ENCODE measurements around the gene SESTD1. TPM values are rescaled to one million over a fixed set of nuclear protein-coding genes. Genes with fewer than 3 reads are reported as not detected.

Gene SESTD1
- total and polyA plus RNA-seq, 2 donors from 2014 or later: 9.8 to 93.5 TPM

DNA sequence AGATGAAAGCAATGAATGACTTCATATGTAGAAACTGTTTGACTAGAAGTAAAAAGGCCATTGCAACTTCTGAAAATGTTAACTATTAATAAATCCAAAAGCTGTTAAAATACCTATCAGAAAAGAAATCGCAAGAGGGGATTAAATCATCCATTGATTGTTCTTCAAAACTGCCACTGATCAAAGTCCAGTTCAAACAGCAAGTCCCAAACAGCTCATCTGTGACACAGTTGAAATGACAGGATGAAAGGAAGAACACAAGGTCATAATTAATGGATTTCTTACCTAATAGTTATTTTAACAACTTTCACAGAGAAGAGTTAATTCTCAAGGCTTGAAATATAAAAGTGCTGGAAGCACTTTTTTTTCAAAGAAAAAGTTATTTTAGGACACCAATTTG lies 90.4 kb downstream of the SESTD1 start:
- peaks cover 0 to 4% (median 0%) of the 10 kb centered on the region in 3 donors for H3K4me1 ChIP-seq (ENCODE audit: control insufficient read depth in 2 of 3, insufficient read depth in 2 of 3, low read depth in 1 of 3, low read length in 3 of 3)
- no peak for DNase-seq
- no peak for TF ChIP-seq CTCF (IDR thresholded peaks at IDR 0.05; ENCODE audit: borderline replicate concordance, extremely low read depth, insufficient read depth)
- no peak overlapping the region for H3K4me3 ChIP-seq (ENCODE audit: low read length in 3 of 3)
- H3K36me3 ChIP-seq (ENCODE audit: control insufficient read depth in 2 of 3, insufficient read depth in 3 of 3, low read length in 3 of 3): peaks cover 0 to 2% (median 0%) of the 10 kb centered on the region in 3 donors
- FAIRE-seq: no peak
- no peak overlapping the region for H3K27ac ChIP-seq (ENCODE audit: low read depth in 2 of 2, low read length in 2 of 2)
- no peaks in the 10 kb centered on the region for H3K9me3 ChIP-seq (ENCODE audit: control insufficient read depth in 2 of 3, insufficient read depth in 1 of 3, low read length in 3 of 3)
- H3K9ac ChIP-seq (ENCODE audit: low read length in 3 of 3): no peak overlapping the region
- intact Hi-C loops (cut with DNase I): no loop called here
- no peaks in the 10 kb centered on the region for H3K27me3 ChIP-seq (ENCODE audit: control insufficient read depth, insufficient read depth, low read length)

DNA sequence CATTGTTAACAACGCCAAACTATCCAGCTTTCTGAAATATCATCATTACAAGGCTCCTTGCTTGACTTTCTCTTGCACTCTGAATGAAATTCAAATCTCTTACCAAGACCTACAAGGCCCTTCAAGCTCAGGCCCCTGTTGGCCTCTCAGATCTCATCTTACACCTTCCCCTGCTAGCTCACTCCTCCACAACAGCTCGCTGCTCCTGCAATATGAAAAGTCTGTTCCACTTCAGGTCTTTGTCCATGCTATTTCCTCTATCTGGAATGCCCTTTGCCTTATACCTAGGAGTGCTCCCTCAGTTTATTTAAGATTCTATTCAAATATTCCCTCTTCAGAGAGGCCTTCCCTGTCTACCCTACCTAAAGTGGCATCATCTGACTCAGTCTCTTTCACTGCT lies 91.7 kb downstream of the SESTD1 start:
- Histone ChIP-seq H3K9me3 (ENCODE audit: control insufficient read depth in 2 of 3, insufficient read depth in 1 of 3, low read length in 3 of 3) (no peaks in the 10 kb centered on the region), H3K27ac (ENCODE audit: low read depth in 2 of 2, low read length in 2 of 2) (no peak overlapping the region), H3K27me3 (ENCODE audit: control insufficient read depth, insufficient read depth, low read length) (no peaks in the 10 kb centered on the region), H3K36me3 (ENCODE audit: control insufficient read depth in 2 of 3, insufficient read depth in 3 of 3, low read length in 3 of 3) (peaks cover 0 to 2% (median 0%) of the 10 kb centered on the region in 3 donors), H3K4me3 (ENCODE audit: low read length in 3 of 3) (no peak overlapping the region), H3K9ac (ENCODE audit: low read length in 3 of 3) (no peak overlapping the region), H3K4me1 (ENCODE audit: control insufficient read depth in 2 of 3, insufficient read depth in 2 of 3, low read depth in 1 of 3, low read length in 3 of 3) (peaks cover 0 to 4% (median 0%) of the 10 kb centered on the region in 3 donors)
- intact Hi-C loops (cut with DNase I): no loop called here
- no peak for FAIRE-seq
- DNase-seq: peak in 2 of 5 donors; percentile 13 to 26
- no peak for TF ChIP-seq CTCF (IDR thresholded peaks at IDR 0.05; ENCODE audit: borderline replicate concordance, extremely low read depth, insufficient read depth)

DNA sequence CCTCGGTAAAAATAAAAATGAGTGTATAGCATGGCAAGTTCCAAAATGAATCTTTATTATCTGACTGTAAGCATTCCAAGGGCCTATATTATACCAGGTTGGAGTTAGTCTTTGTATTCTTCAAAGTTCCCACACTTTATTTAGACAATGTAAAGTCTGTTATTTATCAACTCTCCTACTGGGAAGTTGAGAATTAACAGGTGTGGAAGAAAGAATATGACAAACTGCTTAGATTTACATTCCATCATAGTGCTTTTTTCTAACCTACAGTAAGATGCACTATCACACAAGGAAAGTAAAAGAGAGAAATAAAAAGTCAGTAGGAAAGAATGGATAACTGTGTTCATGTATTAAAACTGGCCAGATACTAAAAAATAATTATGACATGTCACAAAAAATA lies 93.3 kb downstream of the SESTD1 start:
- H3K27ac ChIP-seq (ENCODE audit: low read depth in 2 of 2, low read length in 2 of 2): no peak overlapping the region
- no peak overlapping the region for H3K9ac ChIP-seq (ENCODE audit: low read length in 3 of 3)
- intact Hi-C loops (cut with DNase I): no loop called here
- TF ChIP-seq CTCF (IDR thresholded peaks at IDR 0.05; ENCODE audit: borderline replicate concordance, extremely low read depth, insufficient read depth): no peak
- H3K36me3 ChIP-seq (ENCODE audit: control insufficient read depth in 2 of 3, insufficient read depth in 3 of 3, low read length in 3 of 3): peaks cover 0 to 2% (median 0%) of the 10 kb centered on the region in 3 donors
- DNase-seq: no peak
- no peak overlapping the region for H3K4me3 ChIP-seq (ENCODE audit: low read length in 3 of 3)
- no peaks in the 10 kb centered on the region for H3K4me1 ChIP-seq (ENCODE audit: control insufficient read depth in 2 of 3, insufficient read depth in 2 of 3, low read depth in 1 of 3, low read length in 3 of 3)
- H3K27me3 ChIP-seq (ENCODE audit: control insufficient read depth, insufficient read depth, low read length): no peaks in the 10 kb centered on the region
- no peaks in the 10 kb centered on the region for H3K9me3 ChIP-seq (ENCODE audit: control insufficient read depth in 2 of 3, insufficient read depth in 1 of 3, low read length in 3 of 3)
- FAIRE-seq: no peak

DNA sequence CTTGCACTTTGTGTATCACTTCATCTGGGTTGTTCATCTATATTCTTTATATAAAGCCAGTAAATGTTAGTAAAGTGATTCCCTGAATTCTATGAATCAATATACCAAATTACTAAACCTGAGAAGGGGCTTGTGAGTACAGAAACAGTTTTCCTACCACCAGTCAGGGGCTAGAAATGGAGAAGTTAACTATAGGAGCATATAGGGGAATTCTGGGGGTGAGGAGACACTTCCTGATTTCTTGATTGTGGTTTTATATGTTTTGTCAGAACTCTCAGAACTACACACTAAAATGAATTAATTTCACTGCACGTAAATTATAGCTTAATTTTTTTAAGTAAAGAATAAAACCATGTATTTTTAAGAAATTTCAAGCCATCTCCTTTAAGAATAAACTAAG lies 93.7 kb downstream of the SESTD1 start:
- no peak for DNase-seq
- Histone ChIP-seq H3K4me1 (ENCODE audit: control insufficient read depth in 2 of 3, insufficient read depth in 2 of 3, low read depth in 1 of 3, low read length in 3 of 3) (no peaks in the 10 kb centered on the region), H3K27ac (ENCODE audit: low read depth in 2 of 2, low read length in 2 of 2) (no peak overlapping the region), H3K36me3 (ENCODE audit: control insufficient read depth in 2 of 3, insufficient read depth in 3 of 3, low read length in 3 of 3) (peaks cover 0 to 2% (median 0%) of the 10 kb centered on the region in 3 donors), H3K9ac (ENCODE audit: low read length in 3 of 3) (no peak overlapping the region), H3K27me3 (ENCODE audit: control insufficient read depth, insufficient read depth, low read length) (no peaks in the 10 kb centered on the region), H3K4me3 (ENCODE audit: low read length in 3 of 3) (no peak overlapping the region), H3K9me3 (ENCODE audit: control insufficient read depth in 2 of 3, insufficient read depth in 1 of 3, low read length in 3 of 3) (no peaks in the 10 kb centered on the region)
- intact Hi-C loops (cut with DNase I): no loop called here
- no peak for TF ChIP-seq CTCF (IDR thresholded peaks at IDR 0.05; ENCODE audit: borderline replicate concordance, extremely low read depth, insufficient read depth)
- FAIRE-seq: no peak
